A673 (cell line): Measurements from ENCODE around the gene UVSSA. TPM values are rescaled to one million over a fixed set of nuclear protein-coding genes. Genes with fewer than 3 reads are reported as not detected.

Experiments used
- BruUV-seq: library from RNA; stranded (reverse); fragments of 400-500 nt; replicated peaks from 2 replicates; lab custom pipeline; 2021; lab: Mats Ljungman, UMichigan
- CTCF ChIA-PET: fragments of 300-600 bp; sonication (Branson Sonifier 250); formaldehyde crosslinking; loops from one replicate; lab custom pipeline; 2022; ENCODE audit warnings: antibody characterized with exemption; lab: Charles Lee
- POLR2A ChIA-PET: fragments of 300-600 bp; sonication (Branson Sonifier 250); formaldehyde crosslinking; loops from one replicate; lab custom pipeline; 2022; ENCODE audit warnings: antibody characterized with exemption; ENCODE audit not compliant: low non-redundant PET; lab: Charles Lee
- DNase-seq: peaks from one replicate; pipeline ENCODE4 v3.0.0-alpha.2; 2015; ENCODE audit warnings: low spot score
- H3K27ac ChIP-seq: fragments of 200-600 bp; sonication (generic); 2 replicates; pipeline ENCODE4 v1.5.1; 2016; ENCODE audit warnings: mixed run types, low read depth, mild to moderate bottlenecking, mixed read lengths, antibody characterized with exemption, low read length; ENCODE audit not compliant: poor library complexity, severe bottlenecking
- H3K27me3 ChIP-seq: fragments of 200-600 bp; sonication (generic); replicated peaks from 2 replicates; pipeline ENCODE4 v1.6.1; 2017; ENCODE audit warnings: mixed run types, low read depth, mild to moderate bottlenecking, mixed read lengths, antibody characterized with exemption, low read length; ENCODE audit not compliant: insufficient read depth, poor library complexity
- H3K36me3 ChIP-seq: fragments of 200-600 bp; sonication (generic); 2 replicates; pipeline ENCODE4 v1.6.1; 2016; ENCODE audit warnings: mixed run types, mild to moderate bottlenecking, mixed read lengths, antibody characterized with exemption, low read length; ENCODE audit not compliant: insufficient read depth, poor library complexity, severe bottlenecking
- H3K4me1 ChIP-seq: fragments of 200-600 bp; sonication (generic); 2 replicates; pipeline ENCODE4 v1.6.1; 2017; ENCODE audit warnings: mixed run types, mild to moderate bottlenecking, mixed read lengths, antibody characterized with exemption, low read length; ENCODE audit not compliant: insufficient read depth, poor library complexity, severe bottlenecking
- H3K4me3 ChIP-seq: fragments of 200-600 bp; sonication (generic); 2 replicates; pipeline ENCODE4 v1.5.1; 2016; ENCODE audit warnings: low read depth, mixed run types, mild to moderate bottlenecking, mixed read lengths, low read length; ENCODE audit not compliant: poor library complexity, severe bottlenecking
- H3K9me3 ChIP-seq: fragments of 200-600 bp; sonication (generic); 2 replicates; pipeline ENCODE4 v1.6.1; 2016; ENCODE audit warnings: mixed run types, low read depth, mild to moderate bottlenecking, mixed read lengths, antibody characterized with exemption, low read length; ENCODE audit not compliant: poor library complexity, severe bottlenecking
- EZH2 ChIP-seq: fragments of 200-600 bp; sonication (generic); IDR thresholded peaks from 2 replicates; pipeline ENCODE4 v1.6.1; 2017; ENCODE audit warnings: borderline replicate concordance, low read depth, mild to moderate bottlenecking, mixed read lengths, antibody characterized with exemption, low read length; ENCODE audit not compliant: poor library complexity, severe bottlenecking
- intact Hi-C: fragments of 100-400 bp; cut with micrococcal nuclease; formaldehyde crosslinking; loops from one replicate; pipeline ENCODE4 v1.10.0; 2022; ENCODE audit not compliant: unreplicated experiment
- total RNA-seq: library from RNA; stranded (reverse); gene quantifications from 2 replicates; pipeline ENCODE4 v1.2.3, GENCODE V29; 2021
- TF ChIP-seq, protein P1 (sequence below): fragments of 300-800, 200-600 bp; sonication (generic); conservative IDR thresholded peaks from 2 replicates; pipeline ENCODE4 v1.5.1; 2017; ENCODE audit warnings: low read depth, mild to moderate bottlenecking, antibody characterized with exemption, low read length, moderate library complexity, mixed read lengths

UVSSA gene
- total RNA-seq, 1 experiment from 2014 or later: 20.3 TPM

DNA sequence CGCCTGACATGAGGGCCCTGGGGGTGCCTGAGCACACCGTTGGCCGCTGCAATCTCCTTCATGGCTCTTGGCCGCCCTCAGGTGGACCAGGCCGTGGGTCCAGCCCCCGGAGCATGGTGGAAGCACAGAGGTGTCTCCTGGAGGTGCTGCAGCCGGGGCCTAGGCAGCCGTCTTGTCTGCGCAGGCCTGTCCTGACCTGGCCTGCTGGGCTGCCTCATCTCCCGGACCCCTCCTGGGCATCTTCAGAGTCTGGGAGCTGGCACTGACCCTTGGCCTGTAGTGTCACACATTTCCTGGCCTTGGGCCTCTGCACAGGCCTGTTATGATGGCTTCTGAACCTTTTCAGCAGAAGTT, 20.9 kb downstream of the UVSSA start:
- Histone ChIP-seq H3K36me3 (no peaks in the 10 kb centered on the region), H3K4me1 (no peaks in the 10 kb centered on the region), H3K9me3 (no peaks in the 10 kb centered on the region), H3K4me3 (no peak overlapping the region), H3K27me3 (no peaks in the 10 kb centered on the region), H3K27ac (no peak overlapping the region)
- intact Hi-C loops: no loop called here
- ChIA-PET CTCF (no interaction called here), POLR2A (no interaction called here)
- TF ChIP-seq, protein P1, sequence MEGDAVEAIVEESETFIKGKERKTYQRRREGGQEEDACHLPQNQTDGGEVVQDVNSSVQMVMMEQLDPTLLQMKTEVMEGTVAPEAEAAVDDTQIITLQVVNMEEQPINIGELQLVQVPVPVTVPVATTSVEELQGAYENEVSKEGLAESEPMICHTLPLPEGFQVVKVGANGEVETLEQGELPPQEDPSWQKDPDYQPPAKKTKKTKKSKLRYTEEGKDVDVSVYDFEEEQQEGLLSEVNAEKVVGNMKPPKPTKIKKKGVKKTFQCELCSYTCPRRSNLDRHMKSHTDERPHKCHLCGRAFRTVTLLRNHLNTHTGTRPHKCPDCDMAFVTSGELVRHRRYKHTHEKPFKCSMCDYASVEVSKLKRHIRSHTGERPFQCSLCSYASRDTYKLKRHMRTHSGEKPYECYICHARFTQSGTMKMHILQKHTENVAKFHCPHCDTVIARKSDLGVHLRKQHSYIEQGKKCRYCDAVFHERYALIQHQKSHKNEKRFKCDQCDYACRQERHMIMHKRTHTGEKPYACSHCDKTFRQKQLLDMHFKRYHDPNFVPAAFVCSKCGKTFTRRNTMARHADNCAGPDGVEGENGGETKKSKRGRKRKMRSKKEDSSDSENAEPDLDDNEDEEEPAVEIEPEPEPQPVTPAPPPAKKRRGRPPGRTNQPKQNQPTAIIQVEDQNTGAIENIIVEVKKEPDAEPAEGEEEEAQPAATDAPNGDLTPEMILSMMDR: no peak
- BruUV-seq: no TSS peak
- DNase-seq: no peak

DNA sequence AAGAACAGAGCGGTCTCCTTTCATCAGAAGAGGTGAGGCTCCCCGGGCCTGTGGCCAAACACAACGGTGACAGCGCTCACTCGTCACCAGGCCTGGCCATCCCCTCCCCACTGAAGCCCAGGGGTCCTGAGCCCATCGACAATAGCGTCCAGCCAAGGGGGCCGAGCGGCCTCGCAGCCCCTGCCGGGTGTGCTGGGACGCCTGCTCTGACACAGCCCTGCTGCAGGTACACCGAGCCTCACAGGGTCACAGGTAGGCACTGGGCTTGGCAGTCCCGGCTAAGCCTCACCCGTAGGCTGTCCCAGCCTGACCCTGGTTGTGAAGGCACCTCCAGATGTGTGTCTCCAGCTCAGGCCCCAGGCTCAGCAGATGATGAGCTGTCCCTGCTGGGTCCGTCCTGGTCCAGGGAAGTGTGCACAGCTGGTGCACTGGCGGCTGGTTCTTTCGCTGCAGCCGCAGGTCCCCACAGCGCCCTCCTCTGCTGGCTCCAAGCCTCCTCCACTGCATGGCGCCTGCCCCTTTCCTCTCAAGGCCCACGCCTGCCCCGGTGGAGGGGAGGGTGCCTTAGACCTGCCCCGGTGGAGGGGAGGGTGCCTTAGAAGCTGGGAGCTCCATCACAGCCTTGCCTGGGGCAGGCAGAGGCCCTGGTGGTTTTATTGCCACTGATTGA, 21.5 kb downstream of the UVSSA start:
- Histone ChIP-seq H3K4me1 (no peaks in the 10 kb centered on the region), H3K9me3 (no peaks in the 10 kb centered on the region), H3K36me3 (no peaks in the 10 kb centered on the region), H3K27ac (no peak overlapping the region), H3K4me3 (no peak overlapping the region), H3K27me3 (no peaks in the 10 kb centered on the region)
- ChIA-PET POLR2A (no interaction called here), CTCF (no interaction called here)
- no TSS peak for BruUV-seq
- no peak for DNase-seq
- TF ChIP-seq, protein P1: no peak
- TF ChIP-seq EZH2: no peak
- intact Hi-C loops: no loop called here

DNA sequence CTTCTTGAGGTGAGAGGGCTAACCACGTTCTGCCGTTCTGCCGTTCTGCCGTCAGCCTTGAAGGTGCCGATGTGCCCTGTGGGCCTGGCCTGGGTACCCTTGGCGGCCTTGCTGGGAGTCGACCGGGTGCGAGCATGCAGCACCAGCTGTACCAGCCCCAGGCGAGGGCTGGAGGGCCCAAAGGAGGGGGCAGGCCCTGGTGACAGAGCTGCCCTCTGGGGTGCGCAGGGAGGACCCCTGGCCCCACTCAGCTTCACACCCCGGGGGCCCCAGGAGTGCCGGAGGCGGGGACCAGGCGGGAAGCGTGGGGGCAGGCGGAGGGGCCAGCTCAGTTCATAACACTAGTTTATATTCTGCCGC, 22.1 kb downstream of the UVSSA start:
- ChIA-PET CTCF (no interaction called here), POLR2A (no interaction called here)
- Histone ChIP-seq H3K27me3 (no peaks in the 10 kb centered on the region), H3K9me3 (no peaks in the 10 kb centered on the region), H3K27ac (no peak overlapping the region), H3K4me1 (no peaks in the 10 kb centered on the region), H3K4me3 (no peak overlapping the region), H3K36me3 (no peaks in the 10 kb centered on the region)
- intact Hi-C loops: no loop called here
- no TSS peak for BruUV-seq
- no peak for DNase-seq
- TF ChIP-seq, protein P1: no peak
- no peak for TF ChIP-seq EZH2
